HG03354 (cell line): ENCODE measurements around the gene NECTIN3.

Experiments used
- ATAC-seq: cut with Tn5 transposase; IDR thresholded peaks from one replicate; pipeline ENCODE4 v1.9.1; 2021; ENCODE audit warnings: mild to moderate bottlenecking; ENCODE audit not compliant: unreplicated experiment, poor library complexity, severe bottlenecking

The NECTIN3 gene, protein sequence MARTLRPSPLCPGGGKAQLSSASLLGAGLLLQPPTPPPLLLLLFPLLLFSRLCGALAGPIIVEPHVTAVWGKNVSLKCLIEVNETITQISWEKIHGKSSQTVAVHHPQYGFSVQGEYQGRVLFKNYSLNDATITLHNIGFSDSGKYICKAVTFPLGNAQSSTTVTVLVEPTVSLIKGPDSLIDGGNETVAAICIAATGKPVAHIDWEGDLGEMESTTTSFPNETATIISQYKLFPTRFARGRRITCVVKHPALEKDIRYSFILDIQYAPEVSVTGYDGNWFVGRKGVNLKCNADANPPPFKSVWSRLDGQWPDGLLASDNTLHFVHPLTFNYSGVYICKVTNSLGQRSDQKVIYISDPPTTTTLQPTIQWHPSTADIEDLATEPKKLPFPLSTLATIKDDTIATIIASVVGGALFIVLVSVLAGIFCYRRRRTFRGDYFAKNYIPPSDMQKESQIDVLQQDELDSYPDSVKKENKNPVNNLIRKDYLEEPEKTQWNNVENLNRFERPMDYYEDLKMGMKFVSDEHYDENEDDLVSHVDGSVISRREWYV

GRCh38 chr3:111071257-111072030, at the start of gene NECTIN3:
Gene NECTIN3 (plus strand): TSS chr3:111071816. CDS start chr3:111072018, 202 bp downstream.
- ATAC-seq = peak; percentile 84

DNA sequence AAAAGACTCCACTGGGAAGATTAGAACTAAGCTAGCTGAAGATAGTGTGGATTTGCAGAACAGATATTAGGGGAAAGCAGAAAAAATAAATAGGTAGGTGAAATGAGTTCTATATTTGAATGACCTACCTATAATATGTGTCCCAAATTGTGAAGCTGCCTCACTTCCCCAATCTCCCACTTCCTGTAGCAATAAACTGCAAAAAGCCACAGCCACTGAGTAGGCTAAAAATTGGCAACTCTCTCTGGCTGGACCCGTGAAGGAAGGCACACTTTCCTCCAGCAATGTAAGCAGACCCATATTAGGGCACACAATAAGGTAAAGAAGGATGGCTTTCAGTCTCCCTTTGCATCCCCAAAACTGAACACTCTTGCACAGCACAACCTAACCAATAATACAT, 43.7 kb upstream of the NECTIN3 start:
- ATAC-seq = no peak

DNA sequence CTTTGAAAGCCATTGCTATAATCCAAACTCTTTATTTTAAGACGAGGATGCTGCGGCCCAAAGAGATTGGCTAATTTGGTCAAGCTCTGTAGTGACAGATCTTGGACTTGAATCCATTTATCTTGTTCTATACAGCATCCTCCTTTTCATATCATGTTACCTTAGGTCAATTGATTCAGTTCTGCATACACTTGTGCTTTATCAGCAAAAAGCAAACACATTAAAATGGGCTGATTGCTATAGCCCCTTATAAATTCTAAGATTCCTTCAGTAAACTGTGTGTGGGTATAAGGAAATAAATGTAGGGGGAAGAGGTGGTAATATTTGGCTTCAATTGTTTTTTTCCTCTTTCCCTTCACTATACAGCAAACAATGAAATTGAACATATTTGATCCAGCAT, 40.1 kb upstream of the NECTIN3 start:
- ATAC-seq = no peak

GRCh38 chr3:111032677-111033076, 38.9 kb upstream of the NECTIN3 start:
- ATAC-seq = no peak

DNA sequence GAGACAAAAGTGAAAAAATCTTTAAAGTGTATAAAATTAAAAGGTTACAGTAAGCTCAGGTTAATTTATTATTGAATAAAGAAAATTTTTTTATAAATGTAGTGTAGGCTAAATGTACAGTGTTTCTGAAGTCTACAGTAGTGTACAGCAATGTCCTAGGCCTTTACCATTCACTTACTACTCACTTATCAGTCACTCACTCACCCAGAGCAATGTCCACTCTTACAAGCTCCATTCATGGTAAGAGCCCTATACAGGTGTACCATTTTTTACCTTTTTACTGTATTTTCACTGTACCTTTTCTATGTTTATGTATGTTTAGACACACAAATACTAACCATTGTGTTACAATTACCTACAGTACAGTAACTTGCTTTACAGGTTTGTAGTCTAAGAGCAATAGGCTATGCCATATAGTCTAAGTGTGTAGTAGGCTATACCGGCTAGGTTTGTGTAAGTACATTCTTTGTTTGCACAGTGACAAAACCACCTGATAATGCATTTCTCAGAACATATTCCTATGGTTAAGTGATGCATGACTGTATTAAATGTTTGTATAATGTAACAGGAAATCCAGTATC, 38.1 kb upstream of the NECTIN3 start:
- ATAC-seq = no peak

GRCh38 chr3:111035316-111035715, 36.3 kb upstream of the NECTIN3 start:
- ATAC-seq = no peak

GRCh38 chr3:111035902-111036301, 35.7 kb upstream of the NECTIN3 start:
- ATAC-seq = no peak

DNA sequence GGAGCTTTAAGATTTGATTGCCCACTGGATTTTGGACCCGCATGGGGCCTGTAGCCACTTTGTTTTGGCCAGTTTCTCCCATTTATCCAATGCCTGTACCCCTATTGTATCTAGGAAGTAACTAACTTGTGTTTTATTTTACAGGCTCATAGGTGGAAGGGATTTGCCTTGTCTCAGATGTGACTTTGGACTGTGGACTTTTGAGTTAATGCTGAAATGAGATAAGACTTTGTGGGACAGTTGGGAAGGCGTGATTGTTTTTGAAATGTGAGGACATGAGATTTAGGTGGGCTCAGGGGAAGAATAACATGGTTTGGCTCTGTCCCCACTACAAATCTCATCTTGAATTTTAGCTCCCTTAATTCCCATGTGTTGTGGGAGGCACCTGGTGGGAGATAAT, 30.7 kb upstream of the NECTIN3 start:
- ATAC-seq = no peak

DNA sequence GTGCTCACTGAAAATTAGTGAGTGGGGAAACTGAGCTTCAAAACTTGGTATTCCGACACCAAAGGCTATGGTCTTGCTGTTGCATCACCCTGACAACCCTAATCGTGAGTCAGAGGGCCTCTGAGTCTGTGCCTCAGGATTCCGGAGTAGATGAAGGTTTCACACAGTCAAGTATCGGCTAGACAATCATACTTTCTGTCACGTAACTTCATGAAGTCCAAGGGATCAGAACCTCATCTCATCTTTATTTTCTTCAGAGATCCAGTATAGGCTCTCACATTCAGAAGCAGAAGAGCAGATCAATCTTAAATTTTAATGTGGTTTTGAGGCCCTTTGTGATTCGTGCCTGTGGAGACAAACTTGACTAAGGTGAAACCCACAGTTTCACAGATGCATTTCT, 26.1 kb upstream of the NECTIN3 start:
- ATAC-seq = no peak

- ATAC-seq = no peak
Measured at GRCh38 chr3:111047042-111047441, 24.6 kb upstream of the NECTIN3 start.

DNA sequence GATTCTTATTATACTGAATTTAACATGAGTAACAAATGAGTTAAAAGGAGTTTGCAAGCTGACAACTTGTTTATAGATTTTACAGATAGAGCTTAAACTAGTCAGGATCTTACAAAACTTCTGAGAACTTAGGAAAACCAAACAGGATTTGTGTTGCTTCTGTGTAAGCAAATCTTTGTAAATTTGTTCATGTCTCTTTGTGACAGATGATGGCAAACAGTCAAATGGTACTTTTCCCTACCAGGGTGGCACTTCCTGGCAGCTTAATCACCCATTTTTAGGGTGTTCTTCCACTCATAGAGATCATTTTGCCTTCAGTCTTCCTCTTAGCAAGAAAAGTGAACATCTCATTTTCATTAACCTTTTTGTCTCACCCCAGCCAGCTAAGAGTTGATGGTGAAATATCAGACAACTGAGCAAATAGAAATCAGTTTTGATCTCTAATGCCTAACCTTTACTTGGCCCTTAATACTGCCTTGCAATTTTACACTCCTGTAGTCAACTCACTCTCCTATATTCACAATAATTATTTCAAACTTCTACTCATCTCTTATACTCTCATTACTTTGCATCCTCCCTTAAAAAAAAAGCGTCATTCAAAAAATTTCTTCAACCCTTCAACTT, 23.7 kb upstream of the NECTIN3 start:
- ATAC-seq = no peak

GRCh38 chr3:111051354-111051753, 20.3 kb upstream of the NECTIN3 start:
- no peak for ATAC-seq

- ATAC-seq = no peak
Measured at GRCh38 chr3:111068574-111068973, 3.0 kb upstream of the NECTIN3 start.

DNA sequence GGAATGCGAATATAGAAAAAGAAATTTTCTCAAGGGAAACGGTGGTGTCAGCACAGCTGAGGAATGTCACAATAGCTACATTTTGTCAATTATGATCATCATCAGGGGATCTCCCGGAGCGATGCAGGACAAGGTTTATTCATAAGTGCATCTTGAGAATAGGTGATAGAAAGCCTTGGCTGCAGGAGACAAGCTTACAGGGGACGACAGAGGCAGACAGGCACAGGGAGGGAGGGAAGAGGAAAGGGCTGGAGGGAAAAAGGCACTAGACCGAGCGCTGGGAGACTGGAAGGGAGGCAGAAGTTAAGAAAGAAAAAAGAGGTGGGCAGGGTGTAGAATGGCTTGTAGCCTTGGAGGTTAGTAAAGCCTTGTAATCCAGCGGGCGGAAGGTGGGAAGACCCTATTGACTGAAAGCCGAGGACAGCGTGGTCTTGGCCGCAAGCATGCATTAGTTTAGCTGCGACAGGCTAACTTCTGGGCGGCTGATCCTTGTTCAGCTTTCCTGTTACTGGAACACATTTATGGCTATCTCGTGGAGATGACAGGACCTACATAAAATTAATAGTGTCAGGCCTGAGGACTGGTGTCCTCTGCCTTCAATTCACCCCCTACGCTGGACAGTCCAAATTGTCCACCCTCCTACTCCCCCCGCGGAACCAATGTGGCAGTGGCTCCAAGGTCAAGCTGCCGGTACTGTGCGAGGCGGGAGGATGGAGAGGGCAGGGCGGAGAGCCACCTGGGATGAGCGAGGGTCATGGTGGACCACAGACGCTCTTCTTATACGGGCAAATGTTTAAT, 1.4 kb upstream of the NECTIN3 start:
- no peak for ATAC-seq

DNA sequence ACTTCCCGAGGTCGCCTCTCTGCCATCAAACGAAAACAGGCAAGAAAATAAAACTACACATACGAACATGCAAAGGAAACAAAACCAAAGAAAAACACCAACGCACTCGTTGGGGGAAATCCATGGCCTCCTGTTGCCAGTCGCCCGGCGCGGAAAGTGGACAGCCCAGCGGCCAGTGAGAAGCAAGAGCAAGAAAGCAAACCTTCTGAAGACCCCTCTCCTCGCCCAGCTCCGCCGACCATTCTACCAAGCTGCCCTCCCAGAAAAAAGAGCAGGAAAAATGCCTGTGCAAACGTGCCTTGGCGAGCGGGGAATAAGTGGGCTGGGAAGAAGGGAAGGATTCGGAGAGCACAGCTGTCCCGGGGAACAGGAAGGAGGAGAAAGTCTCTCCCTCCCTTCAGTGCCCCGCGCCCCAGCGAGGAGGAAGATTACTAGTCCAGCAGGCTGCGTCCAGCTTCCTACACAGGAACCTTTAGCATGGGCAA, 802 bp upstream of the NECTIN3 start:
- peak; percentile 1 for ATAC-seq

GRCh38 chr3:111072031-111072921, 660 bp downstream of the NECTIN3 start:
- ATAC-seq = peak; percentile 35

DNA sequence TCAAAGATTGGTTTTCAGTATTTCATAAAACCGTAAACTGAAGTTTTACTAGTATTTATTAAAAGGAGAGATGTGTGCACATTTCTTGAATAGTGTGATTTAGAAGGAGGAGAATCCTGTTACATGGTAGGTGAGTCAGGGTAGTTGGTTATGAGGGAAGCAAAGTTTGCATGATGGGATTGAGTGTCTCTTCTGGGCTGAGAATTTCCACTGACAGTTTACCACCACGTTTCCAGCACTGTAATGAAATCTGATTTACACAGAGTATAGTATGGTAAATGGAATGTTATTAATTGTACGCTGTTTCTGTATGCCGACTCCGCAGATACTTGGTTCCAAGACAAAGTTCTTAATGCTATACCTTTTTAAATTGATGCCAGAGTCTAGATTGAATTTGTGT, 1.6 kb downstream of the NECTIN3 start:
- no peak for ATAC-seq

- ATAC-seq = no peak
Measured at GRCh38 chr3:111076732-111077131, 5.1 kb downstream of the NECTIN3 start.
